ENCODE data around the gene TGFBR2.

Gene TGFBR2

GRCh38 chr3:30687930-30688570, 81.6 kb downstream of the TGFBR2 start:
- no peaks in the 10 kb centered on the region for H3K9me2 ChIP-seq (replicated peaks; ENCODE audit: insufficient read depth, low read length)
- H2AFZ ChIP-seq (ENCODE audit: low read depth, low read length, severe bottlenecking), result no peak overlapping the region
- no peak overlapping the region for H3K4me2 ChIP-seq (ENCODE audit: low read depth, low read length, poor library complexity, severe bottlenecking)
- no peaks in the 10 kb centered on the region for H3K9me3 ChIP-seq (ENCODE audit: insufficient read depth, low read length)
- TF ChIP-seq EZH2phosphoT487 (conservative IDR thresholded peaks at IDR 0.05; ENCODE audit: low read length) (no peak), CTCF (IDR thresholded peaks at IDR 0.05; ENCODE audit: insufficient read depth, low read length, poor library complexity, severe bottlenecking) (no peak)
- no peaks in the 10 kb centered on the region for H3K79me2 ChIP-seq (ENCODE audit: insufficient read depth, low read length)
- H3K9ac ChIP-seq (ENCODE audit: low read length), result no peak overlapping the region
- H3K36me3 ChIP-seq (ENCODE audit: low read length), result 0 out of 2 replicates have a peak, but pooled peaks cover 8% of the 10 kb centered on the region
- H3K4me3 ChIP-seq (ENCODE audit: insufficient read depth, low read length, poor library complexity, severe bottlenecking), result no peak overlapping the region
- H4K20me1 ChIP-seq (ENCODE audit: low read depth, low read length), result no peaks in the 10 kb centered on the region
- no peaks in the 10 kb centered on the region; the same call in 1 of the 2 replicates for H3F3A ChIP-seq (ENCODE audit: insufficient read depth)
- H3K27ac ChIP-seq (ENCODE audit: low read depth, low read length), result no peak overlapping the region
- no peaks in the 10 kb centered on the region for H3K27me3 ChIP-seq (ENCODE audit: low read length)

GRCh38 chr3:30688776-30689641, 82.6 kb downstream of the TGFBR2 start:
- H3K9ac ChIP-seq (ENCODE audit: low read length), result no peak overlapping the region
- H4K20me1 ChIP-seq (ENCODE audit: low read depth, low read length), result no peaks in the 10 kb centered on the region
- no peak overlapping the region for H2AFZ ChIP-seq (ENCODE audit: low read depth, low read length, severe bottlenecking)
- no peak overlapping the region for H3K27ac ChIP-seq (ENCODE audit: low read depth, low read length)
- H3K4me3 ChIP-seq (ENCODE audit: insufficient read depth, low read length, poor library complexity, severe bottlenecking), result no peak overlapping the region
- no peaks in the 10 kb centered on the region for H3K9me2 ChIP-seq (replicated peaks; ENCODE audit: insufficient read depth, low read length)
- no peaks in the 10 kb centered on the region for H3K27me3 ChIP-seq (ENCODE audit: low read length)
- no peaks in the 10 kb centered on the region for H3K79me2 ChIP-seq (ENCODE audit: insufficient read depth, low read length)
- no peaks in the 10 kb centered on the region for H3K9me3 ChIP-seq (ENCODE audit: insufficient read depth, low read length)
- H3F3A ChIP-seq (ENCODE audit: insufficient read depth), result no peaks in the 10 kb centered on the region; the same call in 1 of the 2 replicates
- H3K36me3 ChIP-seq (ENCODE audit: low read length), result peaks cover 12% of the 10 kb centered on the region; the same call in 1 of the 2 replicates
- H3K4me2 ChIP-seq (ENCODE audit: low read depth, low read length, poor library complexity, severe bottlenecking), result no peak overlapping the region
- no peak for TF ChIP-seq CTCF (IDR thresholded peaks at IDR 0.05; ENCODE audit: insufficient read depth, low read length, poor library complexity, severe bottlenecking)
- TF ChIP-seq EZH2phosphoT487 (conservative IDR thresholded peaks at IDR 0.05; ENCODE audit: low read length), result no peak

- no peaks in the 10 kb centered on the region for H3K9me3 ChIP-seq (ENCODE audit: insufficient read depth, low read length)
- peaks cover 12% of the 10 kb centered on the region; the same call in 1 of the 2 replicates for H3K36me3 ChIP-seq (ENCODE audit: low read length)
- no peaks in the 10 kb centered on the region for H3K79me2 ChIP-seq (ENCODE audit: insufficient read depth, low read length)
- H2AFZ ChIP-seq (ENCODE audit: low read depth, low read length, severe bottlenecking), result no peak overlapping the region
- H3K4me3 ChIP-seq (ENCODE audit: insufficient read depth, low read length, poor library complexity, severe bottlenecking), result no peak overlapping the region
- no peak overlapping the region for H3K9ac ChIP-seq (ENCODE audit: low read length)
- no peaks in the 10 kb centered on the region; the same call in 1 of the 2 replicates for H3F3A ChIP-seq (ENCODE audit: insufficient read depth)
- no peak overlapping the region for H3K4me2 ChIP-seq (ENCODE audit: low read depth, low read length, poor library complexity, severe bottlenecking)
- no peaks in the 10 kb centered on the region for H3K9me2 ChIP-seq (replicated peaks; ENCODE audit: insufficient read depth, low read length)
- TF ChIP-seq EZH2phosphoT487 (conservative IDR thresholded peaks at IDR 0.05; ENCODE audit: low read length) (no peak), CTCF (IDR thresholded peaks at IDR 0.05; ENCODE audit: insufficient read depth, low read length, poor library complexity, severe bottlenecking) (no peak)
- H3K27me3 ChIP-seq (ENCODE audit: low read length), result no peaks in the 10 kb centered on the region
- H4K20me1 ChIP-seq (ENCODE audit: low read depth, low read length), result no peaks in the 10 kb centered on the region
- H3K27ac ChIP-seq (ENCODE audit: low read depth, low read length), result no peak overlapping the region
Measured at GRCh38 chr3:30690199-30690598, 83.8 kb downstream of the TGFBR2 start.

All from SU-DHL-6 (cell line).